Islet of Langerhans (tissue), 1 donor: Measurements from ENCODE around the gene TTC13.
A peak's percentile ranks its signal among the peaks of the same experiment; 100 is the strongest.

ENCODE experiments used
- FAIRE-seq: peaks from one replicate; lab custom pipeline; 2011; peaks lifted over from hg19 to GRCh38; lab: Jason Lieb, UNC

TTC13 gene

GRCh38 chr1:230907472-230908205 lies 71.0 kb downstream of the TTC13 start:
- FAIRE-seq: no peak

- FAIRE-seq: no peak
Measured at GRCh38 chr1:230906226-230906625, 72.4 kb downstream of the TTC13 start.

GRCh38 chr1:230905733-230906132 lies 72.9 kb downstream of the TTC13 start:
- FAIRE-seq: no peak

GRCh38 chr1:230902349-230902923 lies 76.2 kb downstream of the TTC13 start:
- peak; percentile 100 for FAIRE-seq

- no peak for FAIRE-seq
Measured at GRCh38 chr1:230901671-230902070, 77.0 kb downstream of the TTC13 start.

GRCh38 chr1:230900984-230901383 lies 77.7 kb downstream of the TTC13 start:
- FAIRE-seq: no peak

GRCh38 chr1:230899841-230900251 lies 78.8 kb downstream of the TTC13 start:
- FAIRE-seq: no peak

- FAIRE-seq: no peak
Measured at GRCh38 chr1:230898748-230899147, 79.9 kb downstream of the TTC13 start.

GRCh38 chr1:230898144-230898543 lies 80.5 kb downstream of the TTC13 start:
- no peak for FAIRE-seq

GRCh38 chr1:230896779-230897178 lies 81.9 kb downstream of the TTC13 start:
- no peak for FAIRE-seq

- no peak for FAIRE-seq
Measured at GRCh38 chr1:230895452-230895851, 83.2 kb downstream of the TTC13 start.

GRCh38 chr1:230894664-230895063 lies 84.0 kb downstream of the TTC13 start:
- FAIRE-seq: no peak

GRCh38 chr1:230894032-230894431 lies 84.6 kb downstream of the TTC13 start:
- no peak for FAIRE-seq

GRCh38 chr1:230892018-230892491 lies 86.6 kb downstream of the TTC13 start:
- no peak for FAIRE-seq

- FAIRE-seq: no peak
Measured at GRCh38 chr1:230891413-230891812, 87.2 kb downstream of the TTC13 start.

- FAIRE-seq: no peak
Measured at GRCh38 chr1:230884646-230885045, 94.0 kb downstream of the TTC13 start.

GRCh38 chr1:230883967-230884366 lies 94.7 kb downstream of the TTC13 start:
- no peak for FAIRE-seq

- no peak for FAIRE-seq
Measured at GRCh38 chr1:230879778-230880177, 98.9 kb downstream of the TTC13 start.

GRCh38 chr1:230878591-230878990 lies 100.1 kb downstream of the TTC13 start:
- no peak for FAIRE-seq

- no peak for FAIRE-seq
Measured at GRCh38 chr1:230877924-230878590, 100.6 kb downstream of the TTC13 start.

GRCh38 chr1:230877146-230877923 lies 101.3 kb downstream of the TTC13 start:
- FAIRE-seq: no peak

GRCh38 chr1:230876660-230877059 lies 102.0 kb downstream of the TTC13 start:
- FAIRE-seq: no peak

GRCh38 chr1:230875370-230875769 lies 103.3 kb downstream of the TTC13 start:
- FAIRE-seq: no peak
